Testis (tissue), 2 donors: Measurements from ENCODE around the gene EPHA6.

Source experiments
- POLR2A ChIP-seq: fragments of 450-650 bp; IDR thresholded peaks from one replicate; pipeline ENCODE4 v1.6.1; 2017; ENCODE audit warnings: antibody characterized with exemption, mild to moderate bottlenecking, moderate library complexity
- TF ChIP-seq, protein P1 (sequence below), 3 experiments: fragments of 450-650 bp in 2 of 3; fragments of 200-600 bp in 1 of 3; sonication (generic) in 1 of 3; IDR thresholded peaks; one replicate each; pipeline ENCODE4 v1.5.1; 2016 to 2019; ENCODE audit warnings: antibody characterized with exemption in 3 of 3, mild to moderate bottlenecking in 2 of 3, moderate library complexity in 1 of 3

DNA sequence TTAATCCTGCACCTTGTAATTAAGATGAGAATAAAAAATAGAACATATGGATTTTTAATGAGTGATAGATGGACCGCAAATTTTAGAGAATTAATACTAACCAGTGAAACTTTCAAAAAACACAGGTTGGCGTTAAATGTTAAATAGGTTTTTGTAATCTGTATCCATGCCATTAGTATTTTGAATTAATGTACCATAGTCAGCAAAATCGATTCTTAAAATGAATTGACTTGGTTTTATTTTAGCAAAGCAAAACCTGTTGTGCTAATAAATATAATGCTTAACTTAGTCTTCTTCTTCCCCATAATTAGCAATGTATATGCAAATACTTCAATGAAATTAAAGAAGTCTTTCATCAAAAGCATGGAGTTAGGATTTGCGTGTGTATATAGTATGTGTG, 63.1 kb downstream of the EPHA6 start:
- TF ChIP-seq, protein P1, sequence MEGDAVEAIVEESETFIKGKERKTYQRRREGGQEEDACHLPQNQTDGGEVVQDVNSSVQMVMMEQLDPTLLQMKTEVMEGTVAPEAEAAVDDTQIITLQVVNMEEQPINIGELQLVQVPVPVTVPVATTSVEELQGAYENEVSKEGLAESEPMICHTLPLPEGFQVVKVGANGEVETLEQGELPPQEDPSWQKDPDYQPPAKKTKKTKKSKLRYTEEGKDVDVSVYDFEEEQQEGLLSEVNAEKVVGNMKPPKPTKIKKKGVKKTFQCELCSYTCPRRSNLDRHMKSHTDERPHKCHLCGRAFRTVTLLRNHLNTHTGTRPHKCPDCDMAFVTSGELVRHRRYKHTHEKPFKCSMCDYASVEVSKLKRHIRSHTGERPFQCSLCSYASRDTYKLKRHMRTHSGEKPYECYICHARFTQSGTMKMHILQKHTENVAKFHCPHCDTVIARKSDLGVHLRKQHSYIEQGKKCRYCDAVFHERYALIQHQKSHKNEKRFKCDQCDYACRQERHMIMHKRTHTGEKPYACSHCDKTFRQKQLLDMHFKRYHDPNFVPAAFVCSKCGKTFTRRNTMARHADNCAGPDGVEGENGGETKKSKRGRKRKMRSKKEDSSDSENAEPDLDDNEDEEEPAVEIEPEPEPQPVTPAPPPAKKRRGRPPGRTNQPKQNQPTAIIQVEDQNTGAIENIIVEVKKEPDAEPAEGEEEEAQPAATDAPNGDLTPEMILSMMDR (IDR thresholded peaks at IDR 0.05) = no peak
- no peak for TF ChIP-seq POLR2A
